Measurements from ENCODE around the gene GPR176.

Gene GPR176, protein sequence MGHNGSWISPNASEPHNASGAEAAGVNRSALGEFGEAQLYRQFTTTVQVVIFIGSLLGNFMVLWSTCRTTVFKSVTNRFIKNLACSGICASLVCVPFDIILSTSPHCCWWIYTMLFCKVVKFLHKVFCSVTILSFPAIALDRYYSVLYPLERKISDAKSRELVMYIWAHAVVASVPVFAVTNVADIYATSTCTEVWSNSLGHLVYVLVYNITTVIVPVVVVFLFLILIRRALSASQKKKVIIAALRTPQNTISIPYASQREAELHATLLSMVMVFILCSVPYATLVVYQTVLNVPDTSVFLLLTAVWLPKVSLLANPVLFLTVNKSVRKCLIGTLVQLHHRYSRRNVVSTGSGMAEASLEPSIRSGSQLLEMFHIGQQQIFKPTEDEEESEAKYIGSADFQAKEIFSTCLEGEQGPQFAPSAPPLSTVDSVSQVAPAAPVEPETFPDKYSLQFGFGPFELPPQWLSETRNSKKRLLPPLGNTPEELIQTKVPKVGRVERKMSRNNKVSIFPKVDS

DNA sequence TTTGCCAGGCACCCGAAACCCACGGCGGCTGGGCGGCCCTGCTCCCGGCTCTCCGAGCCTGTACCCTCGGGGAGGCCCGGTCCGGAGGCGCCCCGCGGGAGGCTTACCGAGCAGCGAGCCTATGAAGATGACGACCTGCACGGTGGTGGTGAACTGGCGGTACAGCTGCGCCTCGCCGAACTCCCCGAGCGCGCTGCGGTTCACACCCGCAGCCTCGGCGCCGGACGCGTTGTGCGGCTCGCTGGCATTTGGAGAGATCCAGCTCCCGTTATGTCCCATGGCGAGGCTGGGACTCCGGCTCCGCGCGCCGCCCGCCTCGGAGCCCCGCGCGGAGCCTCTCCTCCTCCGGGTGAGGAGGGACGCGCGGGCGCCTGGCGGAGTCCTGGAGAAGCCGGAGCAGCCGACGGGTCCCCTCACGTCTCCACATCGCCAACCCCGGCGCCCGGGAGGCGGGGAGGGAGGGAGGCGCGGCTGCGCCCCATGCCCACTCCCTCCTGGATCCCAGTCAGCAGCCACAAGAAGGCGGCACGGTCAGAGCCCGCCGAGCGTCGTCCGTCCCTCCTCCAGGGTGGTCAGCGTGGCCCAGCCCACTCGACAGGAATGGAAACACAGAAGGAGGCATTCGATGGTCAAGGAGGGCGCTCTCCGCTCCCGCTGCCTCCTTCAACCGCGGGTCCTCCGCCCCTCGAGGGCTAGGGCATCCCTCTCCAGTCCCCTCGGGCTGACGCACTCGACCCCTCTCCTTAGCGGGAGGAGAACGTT, at the start of gene GPR176:
TSS of gene GPR176 (minus strand) at position 519 of the 762 bp plus-strand sequence. CDS start at position 279, 240 bp downstream.
- Histone ChIP-seq H3K4me1 (ENCODE audit: control insufficient read depth, low read depth, low read length) (peaks cover 20% of the 10 kb centered on the region), H3K27ac (ENCODE audit: low read length) (peak within 1 kb of the TSS; percentile 33), H3K27me3 (ENCODE audit: control insufficient read depth, insufficient read depth, low read length) (peaks cover 21% of the 10 kb centered on the region), H3K9ac (ENCODE audit: low read length) (peak within 1 kb of the TSS; percentile 72), H3K4me3 (ENCODE audit: low read length) (peak within 1 kb of the TSS; percentile 95), H3K36me3 (ENCODE audit: control insufficient read depth, low read depth, low read length) (peaks cover 11% of the 10 kb centered on the region), H3K9me3 (ENCODE audit: control insufficient read depth, low read depth, low read length) (no peaks in the 10 kb centered on the region)

DNA sequence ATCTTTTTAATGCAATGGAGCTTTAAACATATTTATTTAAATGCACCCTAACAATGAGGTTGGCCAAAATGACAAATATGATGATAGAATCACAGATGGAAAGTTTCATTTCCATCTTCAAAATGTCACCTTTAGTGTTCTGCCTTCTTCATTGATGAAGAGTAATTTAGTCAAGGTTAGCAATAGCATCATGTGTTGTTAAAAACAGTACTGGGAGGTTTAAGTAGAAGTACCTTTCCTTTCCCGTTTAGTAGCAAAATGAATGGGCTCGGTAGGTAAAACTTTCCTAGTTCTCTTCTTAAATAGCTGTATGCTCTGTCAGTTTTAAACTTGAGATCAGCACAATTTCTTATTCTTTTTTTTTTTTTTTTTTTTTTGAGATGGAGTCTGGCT, 48.9 kb upstream of the GPR176 start:
- no peak overlapping the region for H3K9ac ChIP-seq (ENCODE audit: low read length)
- H3K27ac ChIP-seq (ENCODE audit: low read length), result no peak overlapping the region
- peaks cover 49% of the 10 kb centered on the region for H3K36me3 ChIP-seq (ENCODE audit: control insufficient read depth, low read depth, low read length)
- H3K27me3 ChIP-seq (ENCODE audit: control insufficient read depth, insufficient read depth, low read length), result no peaks in the 10 kb centered on the region
- no peak overlapping the region for H3K4me3 ChIP-seq (ENCODE audit: low read length)
- no peaks in the 10 kb centered on the region for H3K9me3 ChIP-seq (ENCODE audit: control insufficient read depth, low read depth, low read length)
- no peaks in the 10 kb centered on the region for H3K4me1 ChIP-seq (ENCODE audit: control insufficient read depth, low read depth, low read length)

DNA sequence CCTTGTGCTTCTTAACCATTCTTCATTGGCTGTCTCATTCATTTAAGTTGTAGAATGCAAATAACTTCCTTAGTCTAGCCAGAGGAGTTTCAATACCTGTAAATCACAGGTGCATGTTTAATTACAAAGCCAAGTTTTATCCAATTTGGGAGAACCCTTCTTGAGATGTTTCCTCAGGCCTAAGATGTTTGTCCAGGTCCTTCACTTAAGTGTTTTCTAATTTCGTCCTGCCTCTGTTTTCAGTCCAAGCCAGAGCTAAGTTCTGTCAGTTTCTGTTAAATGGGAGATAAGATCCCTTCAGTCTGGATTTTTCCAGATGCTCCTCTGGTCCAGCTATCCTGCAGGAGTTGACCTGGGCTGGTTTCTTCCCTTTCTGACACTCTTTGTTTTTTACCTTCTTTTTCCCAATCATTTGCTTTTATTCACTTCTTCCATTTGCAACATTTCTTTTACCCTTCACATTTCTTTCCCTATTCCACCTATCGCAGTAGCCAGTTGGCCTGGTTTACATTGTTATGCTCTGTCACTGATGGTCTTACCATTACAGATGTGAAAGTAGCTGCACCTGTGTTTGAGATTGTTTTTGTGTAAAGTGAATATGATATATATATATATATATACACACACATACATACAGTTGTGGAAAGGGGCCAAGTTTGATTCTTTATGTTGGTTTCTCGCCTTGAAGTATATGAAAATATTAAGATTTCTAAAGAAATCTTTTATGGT, 48.4 kb upstream of the GPR176 start:
- Histone ChIP-seq H3K9ac (ENCODE audit: low read length) (no peak overlapping the region), H3K27me3 (ENCODE audit: control insufficient read depth, insufficient read depth, low read length) (no peaks in the 10 kb centered on the region), H3K9me3 (ENCODE audit: control insufficient read depth, low read depth, low read length) (no peaks in the 10 kb centered on the region), H3K36me3 (ENCODE audit: control insufficient read depth, low read depth, low read length) (peaks cover 47% of the 10 kb centered on the region), H3K4me1 (ENCODE audit: control insufficient read depth, low read depth, low read length) (no peaks in the 10 kb centered on the region), H3K4me3 (ENCODE audit: low read length) (no peak overlapping the region), H3K27ac (ENCODE audit: low read length) (no peak overlapping the region)

DNA sequence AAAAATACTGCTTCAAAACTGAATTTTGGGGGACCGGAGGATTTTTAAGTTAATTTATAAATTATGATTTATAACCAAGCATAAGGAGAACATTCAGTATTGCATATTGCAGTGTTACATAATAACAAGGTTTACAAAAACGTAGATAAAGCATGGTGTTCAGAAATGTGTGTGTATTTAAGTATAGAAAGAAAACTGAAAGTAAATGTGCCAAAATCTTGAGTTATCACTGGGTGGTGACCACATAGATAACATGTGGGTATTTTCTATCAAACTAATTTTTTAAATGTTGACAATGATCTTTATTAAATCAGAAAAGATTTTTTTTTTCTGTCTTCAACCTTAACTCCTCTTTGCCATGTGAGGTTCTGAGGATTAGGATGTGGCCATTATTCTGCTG, 46.5 kb upstream of the GPR176 start:
- Histone ChIP-seq H3K4me1 (ENCODE audit: control insufficient read depth, low read depth, low read length) (no peaks in the 10 kb centered on the region), H3K27me3 (ENCODE audit: control insufficient read depth, insufficient read depth, low read length) (no peaks in the 10 kb centered on the region), H3K9me3 (ENCODE audit: control insufficient read depth, low read depth, low read length) (no peaks in the 10 kb centered on the region), H3K9ac (ENCODE audit: low read length) (no peak overlapping the region), H3K4me3 (ENCODE audit: low read length) (no peak overlapping the region), H3K36me3 (ENCODE audit: control insufficient read depth, low read depth, low read length) (peaks cover 55% of the 10 kb centered on the region), H3K27ac (ENCODE audit: low read length) (no peak overlapping the region)

DNA sequence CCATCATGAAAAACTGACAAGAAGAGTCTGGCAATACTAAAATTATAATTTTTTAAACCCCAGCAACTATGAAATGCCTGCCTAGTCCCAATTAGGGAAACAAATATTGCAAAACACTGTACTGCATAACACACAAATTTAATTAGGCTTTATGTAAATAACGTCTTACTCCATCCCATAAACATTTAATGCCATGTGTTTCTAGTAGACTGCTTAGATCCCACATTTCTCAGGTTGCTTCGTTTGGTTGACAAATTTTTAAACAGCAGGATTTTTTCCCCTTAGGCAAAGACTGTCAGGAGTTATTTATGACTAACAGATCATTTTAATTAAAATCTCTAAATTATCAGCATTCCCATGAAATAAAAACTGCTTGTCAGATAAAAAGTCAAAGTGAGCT, 43.7 kb upstream of the GPR176 start:
- Histone ChIP-seq H3K4me1 (ENCODE audit: control insufficient read depth, low read depth, low read length) (no peaks in the 10 kb centered on the region), H3K4me3 (ENCODE audit: low read length) (no peak overlapping the region), H3K9me3 (ENCODE audit: control insufficient read depth, low read depth, low read length) (no peaks in the 10 kb centered on the region), H3K36me3 (ENCODE audit: control insufficient read depth, low read depth, low read length) (peaks cover 75% of the 10 kb centered on the region), H3K9ac (ENCODE audit: low read length) (no peak overlapping the region), H3K27ac (ENCODE audit: low read length) (no peak overlapping the region), H3K27me3 (ENCODE audit: control insufficient read depth, insufficient read depth, low read length) (no peaks in the 10 kb centered on the region)

DNA sequence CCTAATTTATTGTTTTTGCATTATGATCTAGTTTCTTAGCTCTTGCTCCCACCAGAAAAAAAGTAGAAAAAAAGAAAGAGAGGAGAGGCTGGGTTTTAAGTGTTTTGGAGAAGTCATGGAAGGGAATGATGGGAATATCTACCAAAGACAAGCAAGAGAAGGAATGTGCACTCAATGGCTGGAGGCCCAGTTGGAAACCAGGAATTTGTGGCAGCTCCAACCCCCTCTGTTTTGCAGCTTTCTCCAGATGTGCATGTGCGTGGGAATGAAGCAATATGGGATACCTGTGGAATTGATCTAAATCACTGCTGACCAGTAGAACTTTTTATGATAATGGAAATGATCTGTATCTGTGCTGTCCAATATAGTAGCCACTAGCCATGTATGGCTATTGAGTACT, 41.0 kb upstream of the GPR176 start:
- Histone ChIP-seq H3K4me1 (ENCODE audit: control insufficient read depth, low read depth, low read length) (no peaks in the 10 kb centered on the region), H3K9me3 (ENCODE audit: control insufficient read depth, low read depth, low read length) (no peaks in the 10 kb centered on the region), H3K27ac (ENCODE audit: low read length) (peak overlapping the region; percentile 17), H3K36me3 (ENCODE audit: control insufficient read depth, low read depth, low read length) (peaks cover 84% of the 10 kb centered on the region), H3K9ac (ENCODE audit: low read length) (no peak overlapping the region), H3K4me3 (ENCODE audit: low read length) (no peak overlapping the region), H3K27me3 (ENCODE audit: control insufficient read depth, insufficient read depth, low read length) (no peaks in the 10 kb centered on the region)

DNA sequence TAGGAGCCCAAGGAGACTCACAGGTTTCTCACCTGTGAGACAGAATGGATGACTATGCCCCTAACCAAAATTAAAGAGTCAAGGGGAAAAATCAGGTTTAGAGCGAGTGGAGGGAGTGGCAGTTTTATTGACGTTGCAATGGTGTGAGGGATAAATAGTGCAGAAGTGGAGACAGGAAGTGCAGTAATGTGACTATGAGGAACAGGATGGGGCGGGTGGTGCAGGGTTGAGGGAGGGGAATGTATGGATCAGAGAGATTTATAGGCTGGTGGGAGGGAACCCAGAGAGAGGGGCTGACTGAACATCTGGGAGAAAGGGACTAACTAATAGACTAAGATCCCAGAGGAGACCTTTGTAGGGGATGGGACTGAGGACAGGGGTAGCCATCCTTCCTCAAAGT, 40.3 kb upstream of the GPR176 start:
- no peaks in the 10 kb centered on the region for H3K27me3 ChIP-seq (ENCODE audit: control insufficient read depth, insufficient read depth, low read length)

DNA sequence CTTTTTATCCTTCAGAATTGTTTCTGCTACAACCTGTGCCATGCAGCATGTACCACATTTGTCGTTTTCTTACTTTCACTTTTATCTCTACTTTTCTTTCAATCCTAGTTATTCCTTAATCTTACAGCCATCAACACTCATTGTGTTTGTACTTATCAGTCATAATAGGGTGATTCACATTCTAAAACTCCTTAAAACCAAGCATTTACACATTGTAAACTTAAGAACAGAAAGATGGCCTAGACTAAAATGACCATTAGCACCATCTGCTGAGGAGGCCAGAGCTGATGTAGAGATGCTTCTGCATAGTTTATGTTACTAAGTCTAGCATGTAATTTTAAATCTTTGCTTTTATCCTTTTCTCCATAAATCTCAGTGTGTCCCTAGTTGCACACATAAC, 39.3 kb upstream of the GPR176 start:
- H3K36me3 ChIP-seq (ENCODE audit: control insufficient read depth, low read depth, low read length), result peaks cover 90% of the 10 kb centered on the region
- no peaks in the 10 kb centered on the region for H3K4me1 ChIP-seq (ENCODE audit: control insufficient read depth, low read depth, low read length)
- no peak overlapping the region for H3K4me3 ChIP-seq (ENCODE audit: low read length)
- H3K9me3 ChIP-seq (ENCODE audit: control insufficient read depth, low read depth, low read length), result no peaks in the 10 kb centered on the region
- no peaks in the 10 kb centered on the region for H3K27me3 ChIP-seq (ENCODE audit: control insufficient read depth, insufficient read depth, low read length)
- H3K27ac ChIP-seq (ENCODE audit: low read length), result no peak overlapping the region
- no peak overlapping the region for H3K9ac ChIP-seq (ENCODE audit: low read length)

More for the DNA sequence above, 40.3 kb upstream of the GPR176 start:
- H3K36me3 ChIP-seq (ENCODE audit: control insufficient read depth, low read depth, low read length), result peaks cover 84% of the 10 kb centered on the region
- no peaks in the 10 kb centered on the region for H3K4me1 ChIP-seq (ENCODE audit: control insufficient read depth, low read depth, low read length)
- no peak overlapping the region for H3K4me3 ChIP-seq (ENCODE audit: low read length)
- no peak overlapping the region for H3K9ac ChIP-seq (ENCODE audit: low read length)
- H3K27ac ChIP-seq (ENCODE audit: low read length), result no peak overlapping the region
- no peaks in the 10 kb centered on the region for H3K9me3 ChIP-seq (ENCODE audit: control insufficient read depth, low read depth, low read length)

DNA sequence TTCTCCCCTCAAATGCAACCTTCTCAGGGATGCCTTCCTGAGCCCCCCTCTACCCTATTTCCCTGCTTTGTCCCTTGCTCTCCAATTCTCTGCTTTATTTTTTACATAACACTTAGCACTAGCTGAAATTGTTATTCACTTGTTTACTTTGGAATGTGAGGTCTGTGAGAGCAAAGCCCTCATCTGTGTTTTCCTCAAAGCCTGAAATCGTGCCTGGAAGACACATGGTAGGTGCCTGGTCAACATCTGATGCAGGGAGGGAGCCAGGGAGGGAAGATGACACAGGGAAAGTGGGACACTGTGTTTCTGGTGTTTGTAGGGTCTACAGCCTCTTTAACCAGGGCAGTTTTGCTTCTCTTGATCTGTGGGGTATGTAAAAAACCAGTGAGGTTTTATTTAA, 37.4 kb upstream of the GPR176 start:
- no peaks in the 10 kb centered on the region for H3K4me1 ChIP-seq (ENCODE audit: control insufficient read depth, low read depth, low read length)
- H3K27ac ChIP-seq (ENCODE audit: low read length), result no peak overlapping the region
- H3K9ac ChIP-seq (ENCODE audit: low read length), result no peak overlapping the region
- no peak overlapping the region for H3K4me3 ChIP-seq (ENCODE audit: low read length)
- peaks cover 91% of the 10 kb centered on the region for H3K36me3 ChIP-seq (ENCODE audit: control insufficient read depth, low read depth, low read length)
- no peaks in the 10 kb centered on the region for H3K27me3 ChIP-seq (ENCODE audit: control insufficient read depth, insufficient read depth, low read length)
- H3K9me3 ChIP-seq (ENCODE audit: control insufficient read depth, low read depth, low read length), result no peaks in the 10 kb centered on the region

DNA sequence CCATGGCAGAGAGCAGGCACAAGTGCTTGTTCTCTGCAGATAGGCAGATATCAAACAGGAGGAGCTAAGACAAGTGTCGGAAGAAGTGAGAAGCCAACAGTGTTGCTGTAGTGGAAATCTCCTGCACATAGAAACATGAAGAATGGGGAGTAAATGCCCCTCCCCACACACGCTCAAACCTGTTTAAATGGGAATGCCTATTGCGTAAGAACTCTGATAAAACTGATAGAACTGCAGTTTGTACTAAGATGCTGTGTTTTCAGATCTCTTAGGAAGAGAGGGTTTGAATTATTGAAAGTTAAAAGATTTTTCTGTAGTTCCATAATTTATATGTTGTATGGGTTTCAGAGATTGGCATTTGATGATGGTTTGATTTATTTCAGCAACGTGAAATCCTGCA, 33.5 kb upstream of the GPR176 start:
- H3K4me1 ChIP-seq (ENCODE audit: control insufficient read depth, low read depth, low read length), result no peaks in the 10 kb centered on the region
- no peak overlapping the region for H3K4me3 ChIP-seq (ENCODE audit: low read length)
- no peak overlapping the region for H3K27ac ChIP-seq (ENCODE audit: low read length)
- no peaks in the 10 kb centered on the region for H3K27me3 ChIP-seq (ENCODE audit: control insufficient read depth, insufficient read depth, low read length)
- no peaks in the 10 kb centered on the region for H3K9me3 ChIP-seq (ENCODE audit: control insufficient read depth, low read depth, low read length)
- no peak overlapping the region for H3K9ac ChIP-seq (ENCODE audit: low read length)
- peaks cover 70% of the 10 kb centered on the region for H3K36me3 ChIP-seq (ENCODE audit: control insufficient read depth, low read depth, low read length)

DNA sequence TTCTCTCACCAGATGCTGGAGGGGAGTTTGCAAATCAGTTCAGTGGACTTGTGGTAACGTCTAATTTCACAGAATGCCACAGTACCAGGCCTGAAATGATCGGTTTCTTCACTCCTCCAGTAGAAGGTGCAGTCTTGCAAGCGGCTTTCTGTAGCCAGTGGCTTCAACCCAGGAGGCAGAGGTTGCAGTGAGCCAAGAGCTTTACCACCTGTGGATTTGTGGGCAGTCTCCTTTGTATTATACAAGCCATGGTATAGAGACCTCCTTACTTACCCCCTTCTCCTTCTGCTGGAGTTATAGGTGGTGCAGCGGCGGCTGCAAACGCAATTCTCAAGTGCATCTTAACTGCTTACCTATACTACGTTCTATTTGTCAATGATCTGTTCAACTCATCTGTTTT, 31.5 kb upstream of the GPR176 start:
- no peaks in the 10 kb centered on the region for H3K4me1 ChIP-seq (ENCODE audit: control insufficient read depth, low read depth, low read length)
- H3K27me3 ChIP-seq (ENCODE audit: control insufficient read depth, insufficient read depth, low read length), result no peaks in the 10 kb centered on the region
- H3K9me3 ChIP-seq (ENCODE audit: control insufficient read depth, low read depth, low read length), result no peaks in the 10 kb centered on the region
- peaks cover 59% of the 10 kb centered on the region for H3K36me3 ChIP-seq (ENCODE audit: control insufficient read depth, low read depth, low read length)
- H3K27ac ChIP-seq (ENCODE audit: low read length), result no peak overlapping the region
- H3K9ac ChIP-seq (ENCODE audit: low read length), result no peak overlapping the region
- H3K4me3 ChIP-seq (ENCODE audit: low read length), result no peak overlapping the region

Data from iPS-18a (cell line).